Measurements from ENCODE around the gene TRMT61A. TPM values are rescaled to one million over a fixed set of nuclear protein-coding genes. Genes with fewer than 3 reads are reported as not detected.

TRMT61A gene
- total and polyA plus RNA-seq, 2 of the 13 experiments (the other 11 are each of a cell fraction or from before 2014, with no cell fraction given), result 6.5 to 13.6 TPM

GRCh38 chr14:103526247-103526913 is 2.6 kb upstream of the TRMT61A start (continued):
- peak; percentile 31; the same call in 1 of the 2 replicates for TF ChIP-seq THRA (CRISPR knock-in tag; IDR thresholded peaks at IDR 0.05; ENCODE audit: borderline replicate concordance)
- 0 out of 2 replicates have a peak, but pooled peaks have one; percentile 25 for TF ChIP-seq HIC2 (CRISPR knock-in tag; IDR thresholded peaks at IDR 0.05; ENCODE audit: low read depth)
- 0 out of 2 replicates have a peak, but pooled peaks have one; percentile 21 for TF ChIP-seq ESRRA (CRISPR knock-in tag; IDR thresholded peaks at IDR 0.05; ENCODE audit: low read depth)
- TF ChIP-seq ZC3H13 (CRISPR knock-in tag; IDR thresholded peaks at IDR 0.05), result 0 out of 2 replicates have a peak, but pooled peaks have one; percentile 34
- no peak for TF ChIP-seq MYNN (CRISPR knock-in tag; IDR thresholded peaks at IDR 0.05; ENCODE audit: low read depth)
- 0 out of 2 replicates have a peak, but pooled peaks have one; percentile 63 for TF ChIP-seq ZNF263 (CRISPR knock-in tag; IDR thresholded peaks at IDR 0.05)
- TF ChIP-seq HNF4G (IDR thresholded peaks at IDR 0.05; ENCODE audit: borderline replicate concordance, low read depth, low read length), result peak; percentile 45
- TF ChIP-seq HNF4G (CRISPR knock-in tag; IDR thresholded peaks at IDR 0.05; ENCODE audit: borderline replicate concordance, low read depth), result no peak
- peak; percentile 71 for TF ChIP-seq TCF7 (IDR thresholded peaks at IDR 0.05; ENCODE audit: low read depth)
- no peak for TF ChIP-seq ZNF747 (CRISPR knock-in tag; IDR thresholded peaks at IDR 0.05; ENCODE audit: borderline replicate concordance)
- TF ChIP-seq NR2F6 (IDR thresholded peaks at IDR 0.05), result peak; percentile 55
- peak; percentile 65 for TF ChIP-seq NR2F6 (CRISPR knock-in tag; IDR thresholded peaks at IDR 0.05)
- peak; percentile 44; the same call in 1 of the 2 replicates for TF ChIP-seq ZNF205 (CRISPR knock-in tag; IDR thresholded peaks at IDR 0.05)
- 0 out of 2 replicates have a peak, but pooled peaks have one; percentile 13 for TF ChIP-seq SIX1 (CRISPR knock-in tag; IDR thresholded peaks at IDR 0.05; ENCODE audit: borderline replicate concordance)
- TF ChIP-seq UBTF (CRISPR knock-in tag; IDR thresholded peaks at IDR 0.05), result peak; percentile 18; the same call in 1 of the 2 replicates
- no peak for TF ChIP-seq ZNF552 (CRISPR knock-in tag; IDR thresholded peaks at IDR 0.05; ENCODE audit: borderline replicate concordance)
- TF ChIP-seq ZNF563 (CRISPR knock-in tag; IDR thresholded peaks at IDR 0.05), result no peak
- TF ChIP-seq HDAC2 (CRISPR knock-in tag; IDR thresholded peaks at IDR 0.05), result peak; percentile 21; the same call in 1 of the 2 replicates
- peak; percentile 54 for TF ChIP-seq SALL1 (CRISPR knock-in tag; IDR thresholded peaks at IDR 0.05)
- peak in 1 of 2 experiments; percentile 14; a peak in 1 of 4 replicates for TF ChIP-seq HMGXB4 (CRISPR knock-in tag; IDR thresholded peaks at IDR 0.05; ENCODE audit: borderline replicate concordance in 1 of 2, low read depth in 1 of 2)
- TF ChIP-seq SAP130 (CRISPR knock-in tag; IDR thresholded peaks at IDR 0.05; ENCODE audit: low read depth), result peak; percentile 76; the same call in 1 of the 2 replicates
